Superior temporal gyrus (tissue), 1 donor: ENCODE measurements around the gene EPHA7.

Experiments used
- DNase-seq: peaks from one replicate; pipeline ENCODE4 v3.0.0-alpha.2; 2016; ENCODE audit errors: extremely low spot score

Gene EPHA7

GRCh38 chr6:93393554-93394074, 25.7 kb downstream of the EPHA7 start:
- DNase-seq: no peak

DNA sequence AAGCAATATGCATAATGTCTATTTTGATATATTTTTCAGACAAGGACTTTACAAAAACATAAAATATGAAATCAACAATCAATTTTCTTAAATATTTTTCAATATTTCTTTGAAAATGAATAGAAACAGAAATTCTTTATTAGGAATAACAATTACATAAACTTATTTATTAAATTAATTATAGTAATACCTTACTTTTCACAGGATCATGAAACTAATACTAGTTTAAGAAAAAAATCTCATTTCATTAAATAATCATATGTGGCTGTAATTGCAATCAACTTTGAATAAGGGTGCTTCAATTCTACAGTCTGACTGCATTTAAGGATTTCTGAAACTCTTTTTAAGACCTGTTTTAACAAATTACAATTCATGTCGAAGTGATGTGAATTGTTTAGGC, 26.6 kb downstream of the EPHA7 start:
- DNase-seq: no peak

- no peak for DNase-seq
These were observed 27.4 kb downstream of the EPHA7 start for GRCh38 chr6:93391965-93392364.

DNA sequence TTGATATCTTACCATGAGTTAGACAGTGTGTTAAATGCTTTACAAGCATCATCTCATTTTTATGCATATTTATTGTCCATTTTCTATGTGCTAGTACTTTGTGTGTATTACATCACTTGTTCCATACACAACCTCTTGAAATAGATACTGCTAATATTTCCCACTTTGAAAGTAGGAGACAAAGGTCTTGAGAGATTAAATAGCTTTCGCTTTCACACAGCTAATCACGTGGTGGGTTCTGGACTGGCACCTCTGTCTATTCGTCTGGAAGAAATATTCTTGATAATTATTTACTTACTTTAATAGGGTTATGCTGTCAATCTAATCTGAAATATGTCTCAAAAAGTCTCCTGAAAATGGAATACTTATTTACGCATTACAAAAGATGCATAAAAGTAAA, 30.2 kb downstream of the EPHA7 start:
- DNase-seq: no peak

DNA sequence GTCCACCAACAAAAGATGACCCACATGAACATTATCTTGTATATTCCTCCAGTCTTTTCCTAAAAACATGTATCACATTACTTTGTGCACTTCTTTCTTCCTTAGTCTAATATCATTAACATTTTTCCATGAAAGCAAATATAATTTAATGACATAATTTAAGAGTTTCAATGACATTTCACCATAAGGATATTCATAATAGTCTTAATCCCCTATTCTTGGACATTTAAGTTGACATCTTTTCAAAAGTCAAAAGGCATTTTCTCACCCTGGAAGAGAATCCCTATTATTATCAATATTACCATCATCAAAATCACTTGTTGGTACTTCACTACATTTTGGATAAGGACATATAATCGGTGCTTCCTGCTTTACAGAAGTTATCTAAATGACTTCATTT, 31.3 kb downstream of the EPHA7 start:
- DNase-seq: no peak

DNA sequence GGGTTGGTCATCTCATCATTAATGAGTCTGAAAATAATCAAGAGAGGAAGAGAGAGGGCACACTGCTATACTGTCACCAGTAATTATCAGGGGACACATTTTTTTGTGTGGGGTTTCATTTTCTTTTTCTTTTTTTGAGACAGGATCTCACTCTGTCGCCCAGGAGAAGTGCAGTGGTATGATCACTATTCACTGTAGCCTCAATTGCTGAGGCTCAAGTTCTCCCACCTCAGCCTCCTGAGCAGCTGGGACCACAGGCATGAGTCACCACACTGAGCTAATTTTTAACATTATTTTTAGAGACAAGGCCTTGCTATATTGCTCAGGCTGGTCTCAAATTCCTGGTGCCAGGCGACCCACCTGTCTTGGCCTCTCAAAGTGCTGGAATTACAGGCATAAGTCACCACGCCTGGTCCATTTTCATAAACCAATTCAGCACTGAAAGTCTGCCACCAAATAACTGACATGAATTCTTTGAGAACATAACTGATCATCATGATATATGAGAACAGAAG, 43.3 kb downstream of the EPHA7 start:
- no peak for DNase-seq

DNA sequence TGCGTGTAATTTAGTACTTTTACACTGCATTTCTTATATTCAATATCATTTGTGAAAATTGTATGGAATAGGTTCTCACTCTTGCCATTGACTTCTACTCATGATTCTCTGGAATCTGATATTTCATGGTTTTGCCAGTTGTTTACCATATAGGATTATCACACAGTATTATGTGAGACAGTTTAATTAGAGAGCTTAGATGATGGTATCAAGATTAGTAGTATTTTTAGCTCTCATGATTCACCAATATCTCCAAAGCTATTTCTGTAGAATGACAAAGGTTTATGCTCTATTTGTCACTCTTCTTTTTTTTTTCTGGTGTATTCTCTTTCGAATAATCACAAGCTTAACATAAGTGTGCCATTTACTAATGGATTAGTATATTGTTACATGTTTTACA, 45.9 kb downstream of the EPHA7 start:
- DNase-seq: no peak

GRCh38 chr6:93371756-93372155, 47.6 kb downstream of the EPHA7 start:
- DNase-seq: no peak

DNA sequence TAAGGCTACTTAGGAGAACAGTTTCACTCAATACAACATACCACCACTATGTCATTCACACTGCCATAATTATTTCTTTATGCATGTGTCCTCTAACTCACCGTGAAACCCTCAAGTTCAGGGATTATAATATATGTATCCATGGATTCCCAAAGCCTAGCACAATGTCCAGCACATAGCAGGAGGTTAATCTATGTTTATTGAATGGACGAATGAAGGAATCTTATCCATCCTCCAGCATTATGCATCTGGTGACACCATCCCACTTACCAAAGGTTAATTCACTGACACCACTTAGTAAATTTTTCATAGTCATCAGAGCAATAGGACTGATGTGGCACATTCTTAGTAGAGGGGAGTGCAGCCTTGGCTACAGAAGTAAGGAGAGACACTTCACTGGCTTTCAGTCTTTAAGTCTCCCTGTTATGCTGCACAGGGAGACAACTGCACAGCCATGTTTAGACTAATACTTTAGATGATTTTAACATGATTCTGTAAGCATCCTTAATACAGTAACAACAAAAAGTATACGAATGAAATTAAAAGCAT, 49.7 kb downstream of the EPHA7 start:
- DNase-seq: no peak

- no peak for DNase-seq
These were observed 52.9 kb downstream of the EPHA7 start for GRCh38 chr6:93366506-93366905.

DNA sequence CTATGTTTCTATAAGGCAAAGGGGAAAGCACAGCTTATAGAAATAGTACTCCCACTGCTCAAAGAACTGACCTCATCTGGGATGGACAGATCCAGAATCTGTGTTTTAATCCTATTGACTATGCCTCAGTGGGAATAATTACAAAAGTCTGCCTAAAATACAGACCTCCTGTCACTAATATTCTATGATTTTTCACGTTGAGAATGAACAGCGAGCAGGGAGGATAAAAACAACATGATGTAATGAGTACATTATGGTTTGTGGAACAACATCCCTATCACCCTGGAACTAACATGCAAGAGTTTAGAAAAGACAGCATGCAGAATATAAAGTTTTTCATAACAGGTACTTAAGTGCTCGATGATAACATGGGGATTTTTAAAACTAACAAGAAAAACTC, 53.9 kb downstream of the EPHA7 start:
- no peak for DNase-seq

GRCh38 chr6:93358435-93358834, 60.9 kb downstream of the EPHA7 start:
- no peak for DNase-seq

- no peak for DNase-seq
These were observed 66.8 kb downstream of the EPHA7 start for GRCh38 chr6:93352604-93353003.

GRCh38 chr6:93351222-93351621, 68.1 kb downstream of the EPHA7 start:
- DNase-seq: no peak

GRCh38 chr6:93350774-93351173, 68.6 kb downstream of the EPHA7 start:
- no peak for DNase-seq

DNA sequence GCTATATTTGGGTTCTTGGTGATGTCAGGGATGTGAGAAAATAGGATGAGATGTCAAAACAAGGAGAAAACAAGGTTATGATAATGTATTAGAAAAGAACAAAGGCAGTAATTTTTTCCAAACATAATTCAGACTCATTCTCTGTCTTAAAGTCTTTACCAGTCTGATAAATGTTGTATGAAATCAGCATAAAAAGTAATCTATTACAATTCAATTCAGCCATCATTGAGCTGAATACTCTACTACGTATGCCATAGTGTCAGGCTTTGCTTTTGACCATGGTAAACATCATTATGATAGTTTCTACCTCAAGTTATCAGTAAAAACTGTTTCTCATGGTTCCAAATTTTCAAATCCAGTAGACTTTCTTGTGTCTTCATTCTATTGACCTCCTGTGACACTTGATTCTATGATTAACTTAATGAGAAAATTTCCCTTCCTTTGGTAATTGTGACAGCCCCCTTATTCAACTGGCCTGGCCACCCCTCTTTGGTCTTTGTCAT, 75.0 kb downstream of the EPHA7 start:
- no peak for DNase-seq

- no peak for DNase-seq
These were observed 75.9 kb downstream of the EPHA7 start for GRCh38 chr6:93343476-93343875.

GRCh38 chr6:93341900-93342613, 77.3 kb downstream of the EPHA7 start:
- no peak for DNase-seq

GRCh38 chr6:93337772-93338394, 81.5 kb downstream of the EPHA7 start:
- no peak for DNase-seq

DNA sequence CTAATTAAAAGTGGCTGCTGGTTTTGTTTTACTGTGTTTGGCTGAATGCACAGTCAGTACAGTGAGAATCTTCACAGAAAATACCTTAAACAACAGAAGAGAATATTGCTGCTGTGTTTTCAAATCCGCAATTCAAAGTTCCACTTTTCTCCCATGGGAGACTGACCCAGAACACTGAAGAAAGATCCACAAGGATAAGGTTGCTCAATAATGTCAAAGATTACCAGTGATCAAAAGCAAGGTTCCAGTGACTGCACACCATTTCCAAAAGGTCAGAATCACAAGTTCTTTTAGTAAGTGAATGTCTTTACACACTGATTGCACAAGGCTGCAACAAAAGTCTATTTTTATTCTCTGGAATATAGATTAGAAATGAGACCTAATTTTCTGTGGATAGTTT, 82.3 kb downstream of the EPHA7 start:
- no peak for DNase-seq

DNA sequence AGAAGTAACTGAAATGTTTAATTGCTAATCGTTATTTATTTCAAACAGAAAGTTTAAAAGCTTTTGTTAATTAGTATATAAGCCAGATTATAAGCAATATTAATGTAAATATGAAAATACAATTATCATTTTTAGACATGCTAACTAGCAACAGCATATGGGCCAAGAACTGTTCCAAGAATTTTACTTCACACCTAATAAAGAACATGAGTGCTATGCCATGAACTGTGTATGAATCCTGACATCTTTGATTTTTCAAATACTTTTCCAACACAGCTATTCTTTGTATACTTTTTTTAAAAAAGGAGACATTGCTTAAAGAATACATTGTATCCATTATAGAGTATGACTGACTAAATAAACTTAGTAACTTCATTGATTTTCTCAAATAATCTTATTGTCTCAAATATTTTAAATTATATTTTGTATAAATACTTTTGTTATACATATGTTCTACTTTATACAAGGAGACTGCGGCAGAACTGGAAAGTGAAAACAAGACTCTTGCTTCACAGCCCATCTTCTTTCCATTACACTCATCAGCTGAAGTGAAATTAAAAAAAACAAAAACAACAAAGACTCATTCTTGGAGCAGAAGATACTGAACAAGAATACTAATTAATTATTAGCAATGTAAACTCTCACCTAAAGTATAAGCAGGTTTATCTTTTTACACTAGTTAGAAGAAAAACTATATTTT, 89.9 kb downstream of the EPHA7 start:
- no peak for DNase-seq

DNA sequence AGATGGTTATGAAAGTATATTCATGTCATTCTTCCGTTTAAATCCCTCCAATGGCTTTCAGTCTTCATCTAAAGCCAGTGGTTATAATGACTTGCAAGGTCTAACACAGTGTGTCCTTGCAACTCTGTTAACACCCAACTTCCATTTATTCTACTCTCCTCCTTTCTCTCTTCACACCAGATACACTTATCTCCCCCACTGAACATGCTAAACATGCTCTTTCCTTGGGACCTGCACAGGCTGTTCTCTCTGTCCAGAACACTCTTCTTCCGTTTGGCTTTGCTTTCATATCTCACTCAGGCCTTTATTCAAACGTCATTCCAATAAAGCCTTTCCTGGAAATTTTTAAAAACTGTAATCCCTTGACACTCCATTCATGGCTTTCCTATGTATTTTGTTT, 91.5 kb downstream of the EPHA7 start:
- DNase-seq: no peak
